ENCODE results near the gene WNT7B. TPM values are rescaled to one million over a fixed set of nuclear protein-coding genes. Genes with fewer than 3 reads are reported as not detected.

WNT7B gene
- total and polyA plus RNA-seq, 8 donors, result 0.16 to 1.3 (median 0.71) TPM

GRCh38 chr22:45993143-45993692 is 16.3 kb upstream of the WNT7B start:
- Histone ChIP-seq H3K27ac (no peak overlapping the region), H3K36me3 (no peaks in the 10 kb centered on the region), H3K4me1 (peaks cover 0 to 5% (median 0%) of the 10 kb centered on the region in 3 donors), H3K27me3 (no peaks in the 10 kb centered on the region), H3K4me3 (no peak overlapping the region), H3K9me3 (no peaks in the 10 kb centered on the region)
- 82 to 88% methylated on average over 5 of the region's 5 CpGs for WGBS, 2 donors
- TF ChIP-seq CTCF (IDR thresholded peaks at IDR 0.05), result no peak
- peak in 1 of 6 donors; percentile 2 for DNase-seq
- intact Hi-C loops (cut with DNase I), result loop anchor here in 2 of 3 donors (10.0 kb wide), 2 partner anchors 322 to 542 kb away; partner anchors contain the start of gene CELSR1 (in 1 of the 2)
- no peak for ATAC-seq
- FAIRE-seq, result no peak

GRCh38 chr22:45992737-45993136 is 15.8 kb upstream of the WNT7B start:
- FAIRE-seq, result no peak
- H3K9me3 ChIP-seq, result no peaks in the 10 kb centered on the region
- 68 to 73% methylated on average over 3 of the region's 3 CpGs for WGBS, 2 donors
- DNase-seq, result peak in 1 of 6 donors; percentile 36
- no peak for TF ChIP-seq CTCF (IDR thresholded peaks at IDR 0.05)
- peaks cover 0 to 5% (median 0%) of the 10 kb centered on the region in 3 donors for H3K4me1 ChIP-seq
- H3K27ac ChIP-seq, result no peak overlapping the region
- H3K4me3 ChIP-seq, result no peak overlapping the region
- no peaks in the 10 kb centered on the region for H3K27me3 ChIP-seq
- no peak for ATAC-seq
- H3K36me3 ChIP-seq, result no peaks in the 10 kb centered on the region
- intact Hi-C loops (cut with DNase I), result loop anchor here in 2 of 3 donors (10.0 kb wide), 2 partner anchors 322 to 542 kb away; partner anchors contain the start of gene CELSR1 (in 1 of the 2)

- intact Hi-C loops (cut with DNase I), result loop anchor here in 2 of 3 donors (10.0 kb wide), 2 partner anchors 324 to 544 kb away; partner anchors contain the start of gene CELSR1 (in 1 of the 2)
- no peak for TF ChIP-seq CTCF (IDR thresholded peaks at IDR 0.05)
- ATAC-seq, result no peak
Measured at GRCh38 chr22:45991098-45991497, 14.1 kb upstream of the WNT7B start.

GRCh38 chr22:45987136-45987861 is 10.3 kb upstream of the WNT7B start:
- ATAC-seq (no peak), FAIRE-seq (no peak), DNase-seq (peak in 1 of 6 donors; percentile 44)
- H3K27ac ChIP-seq, result no peak overlapping the region
- 87 to 97% methylated on average over 7 of the region's 7 CpGs for WGBS, 2 donors
- intact Hi-C loops (cut with DNase I), result no loop called here
- no peaks in the 10 kb centered on the region for H3K36me3 ChIP-seq
- no peak overlapping the region for H3K4me3 ChIP-seq
- TF ChIP-seq CTCF (IDR thresholded peaks at IDR 0.05), result no peak
- H3K4me1 ChIP-seq, result no peaks in the 10 kb centered on the region
- H3K27me3 ChIP-seq, result no peaks in the 10 kb centered on the region
- H3K9me3 ChIP-seq, result no peaks in the 10 kb centered on the region

More at GRCh38 chr22:45991098-45991497, 14.1 kb upstream of the WNT7B start:
- Histone ChIP-seq H3K36me3 (no peaks in the 10 kb centered on the region), H3K27me3 (no peaks in the 10 kb centered on the region), H3K27ac (no peak overlapping the region), H3K4me1 (no peaks in the 10 kb centered on the region), H3K4me3 (no peak overlapping the region), H3K9me3 (no peaks in the 10 kb centered on the region)
- WGBS, 2 donors, result 81 to 82% methylated on average over 7 of the region's 7 CpGs
- no peak for DNase-seq
- FAIRE-seq, result no peak

Data from pancreas (tissue), 10 donors.